ENCODE results near the gene NR2C2AP.

DNA sequence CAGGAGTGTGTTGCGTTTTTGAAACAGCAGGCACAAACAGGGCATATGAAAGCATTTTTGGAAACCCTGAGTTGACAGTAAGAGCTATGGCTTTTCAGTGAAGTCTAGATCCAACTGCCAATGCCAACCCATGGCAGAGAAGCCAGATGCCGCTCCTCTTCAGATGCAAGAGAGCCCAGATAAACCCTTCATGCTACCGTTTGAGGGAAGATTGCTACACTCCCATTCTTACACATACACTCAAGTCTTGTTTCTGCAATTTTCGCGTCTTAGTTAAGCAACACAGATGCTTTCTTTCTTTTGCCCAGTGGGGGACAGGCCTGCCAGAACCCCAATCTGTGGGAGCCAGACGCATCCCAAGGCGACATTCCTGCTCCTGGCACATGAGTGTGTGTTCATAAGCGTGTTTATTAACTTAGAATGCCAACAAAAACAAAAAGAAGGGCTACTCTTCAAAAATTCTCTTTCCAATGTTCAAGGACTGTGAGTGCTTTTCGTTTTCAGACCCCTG is 21.7 kb downstream of the NR2C2AP start:
- TF ChIP-seq, protein P1, sequence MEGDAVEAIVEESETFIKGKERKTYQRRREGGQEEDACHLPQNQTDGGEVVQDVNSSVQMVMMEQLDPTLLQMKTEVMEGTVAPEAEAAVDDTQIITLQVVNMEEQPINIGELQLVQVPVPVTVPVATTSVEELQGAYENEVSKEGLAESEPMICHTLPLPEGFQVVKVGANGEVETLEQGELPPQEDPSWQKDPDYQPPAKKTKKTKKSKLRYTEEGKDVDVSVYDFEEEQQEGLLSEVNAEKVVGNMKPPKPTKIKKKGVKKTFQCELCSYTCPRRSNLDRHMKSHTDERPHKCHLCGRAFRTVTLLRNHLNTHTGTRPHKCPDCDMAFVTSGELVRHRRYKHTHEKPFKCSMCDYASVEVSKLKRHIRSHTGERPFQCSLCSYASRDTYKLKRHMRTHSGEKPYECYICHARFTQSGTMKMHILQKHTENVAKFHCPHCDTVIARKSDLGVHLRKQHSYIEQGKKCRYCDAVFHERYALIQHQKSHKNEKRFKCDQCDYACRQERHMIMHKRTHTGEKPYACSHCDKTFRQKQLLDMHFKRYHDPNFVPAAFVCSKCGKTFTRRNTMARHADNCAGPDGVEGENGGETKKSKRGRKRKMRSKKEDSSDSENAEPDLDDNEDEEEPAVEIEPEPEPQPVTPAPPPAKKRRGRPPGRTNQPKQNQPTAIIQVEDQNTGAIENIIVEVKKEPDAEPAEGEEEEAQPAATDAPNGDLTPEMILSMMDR (IDR thresholded peaks at IDR 0.05), result no peak
- TF ChIP-seq POLR2A (IDR thresholded peaks at IDR 0.05), result no peak

Data from vagina (tissue), 2 donors.